ENCODE measurements around the gene SHISAL2B. TPM values are rescaled to one million over a fixed set of nuclear protein-coding genes. Genes with fewer than 3 reads are reported as not detected.

The SHISAL2B gene
- total and polyA plus RNA-seq, 2 donors (not counting 3 experiments of a cell fraction or from before 2014, with no cell fraction given), result not detected

DNA sequence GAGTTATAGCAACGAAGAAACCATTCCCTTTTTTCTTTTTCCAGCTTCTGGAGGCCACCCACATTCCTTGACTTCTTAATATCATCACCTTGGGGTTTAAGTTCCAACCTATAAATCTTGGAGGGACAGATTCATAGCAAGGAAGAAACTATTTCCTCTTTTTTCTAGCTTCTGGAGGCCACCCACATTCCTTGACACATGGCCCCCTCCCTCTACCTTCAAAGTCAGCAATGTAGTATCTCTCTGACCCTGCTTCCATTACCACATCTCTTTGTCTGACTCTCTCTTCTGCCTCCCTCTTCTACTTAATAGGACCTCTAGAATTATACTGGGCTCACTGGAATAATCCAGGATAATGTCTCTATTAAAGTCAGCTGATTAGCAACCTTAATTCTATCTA lies 34.7 kb upstream of the SHISAL2B start:
- dilution Hi-C loops (cut with MboI; ENCODE audit: extremely low pct_ligation_motif_present, low sequenced_read_pairs), result no loop called here
- CTCF ChIA-PET, result no interaction called here
- H3K4me3 ChIP-seq (replicated peaks in 1 of 3; ENCODE audit: insufficient read depth in 1 of 3, low read depth in 1 of 3, low read length in 3 of 3), result no peak overlapping the region
- H2AFZ ChIP-seq (ENCODE audit: low read depth, low read length), result no peak overlapping the region
- H3K27me3 ChIP-seq (ENCODE audit: control insufficient read depth in 2 of 2, insufficient read depth in 2 of 2, low read length in 2 of 2), result peaks cover 3 to 24% of the 10 kb centered on the region in 2 experiments
- H3K4me2 ChIP-seq (ENCODE audit: insufficient read depth, low read length), result no peak overlapping the region
- BruUV-seq (replicated peaks), result no TSS peak
- H3K4me1 ChIP-seq (ENCODE audit: control insufficient read depth, extremely low read depth, insufficient read depth, low read length), result no peaks in the 10 kb centered on the region
- no peaks in the 10 kb centered on the region for H3K79me2 ChIP-seq (ENCODE audit: control insufficient read depth, insufficient read depth, low read length)
- H3K36me3 ChIP-seq (ENCODE audit: control insufficient read depth in 2 of 2, extremely low read depth in 1 of 2, insufficient read depth in 2 of 2, low read length in 2 of 2), result no peaks in the 10 kb centered on the region
- H3K9me1 ChIP-seq (replicated peaks; ENCODE audit: control insufficient read depth, extremely low read depth, insufficient read depth, low read length), result no peaks in the 10 kb centered on the region
- DNase-seq (ENCODE audit: low read depth, low spot score) (no peak), FAIRE-seq (no peak)
- H4K20me1 ChIP-seq (replicated peaks; ENCODE audit: control insufficient read depth, extremely low read depth, insufficient read depth, low read length), result no peaks in the 10 kb centered on the region
- TF ChIP-seq JUN (IDR thresholded peaks at IDR 0.05; ENCODE audit: borderline replicate concordance, insufficient read depth, insufficient read length, low read depth) (no peak), GATA2 (IDR thresholded peaks at IDR 0.05; ENCODE audit: insufficient read depth, insufficient read length, low read depth, low read length) (no peak), POLR2AphosphoS5 (IDR thresholded peaks at IDR 0.05; ENCODE audit: insufficient read depth, low read depth, low read length) (no peak), POLR2A (IDR thresholded peaks at IDR 0.05; ENCODE audit: low read depth, low read length) (no peak), FOS (IDR thresholded peaks at IDR 0.05; ENCODE audit: borderline replicate concordance, insufficient read depth, low read length) (no peak), MYC (IDR thresholded peaks at IDR 0.05; ENCODE audit: low read depth, low read length) (no peak), EZH2 (IDR thresholded peaks at IDR 0.05; ENCODE audit: borderline replicate concordance, low read depth, low read length, severe bottlenecking) (no peak)
- TF ChIP-seq, protein P1, sequence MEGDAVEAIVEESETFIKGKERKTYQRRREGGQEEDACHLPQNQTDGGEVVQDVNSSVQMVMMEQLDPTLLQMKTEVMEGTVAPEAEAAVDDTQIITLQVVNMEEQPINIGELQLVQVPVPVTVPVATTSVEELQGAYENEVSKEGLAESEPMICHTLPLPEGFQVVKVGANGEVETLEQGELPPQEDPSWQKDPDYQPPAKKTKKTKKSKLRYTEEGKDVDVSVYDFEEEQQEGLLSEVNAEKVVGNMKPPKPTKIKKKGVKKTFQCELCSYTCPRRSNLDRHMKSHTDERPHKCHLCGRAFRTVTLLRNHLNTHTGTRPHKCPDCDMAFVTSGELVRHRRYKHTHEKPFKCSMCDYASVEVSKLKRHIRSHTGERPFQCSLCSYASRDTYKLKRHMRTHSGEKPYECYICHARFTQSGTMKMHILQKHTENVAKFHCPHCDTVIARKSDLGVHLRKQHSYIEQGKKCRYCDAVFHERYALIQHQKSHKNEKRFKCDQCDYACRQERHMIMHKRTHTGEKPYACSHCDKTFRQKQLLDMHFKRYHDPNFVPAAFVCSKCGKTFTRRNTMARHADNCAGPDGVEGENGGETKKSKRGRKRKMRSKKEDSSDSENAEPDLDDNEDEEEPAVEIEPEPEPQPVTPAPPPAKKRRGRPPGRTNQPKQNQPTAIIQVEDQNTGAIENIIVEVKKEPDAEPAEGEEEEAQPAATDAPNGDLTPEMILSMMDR (IDR thresholded peaks at IDR 0.05; ENCODE audit: extremely low read depth in 1 of 2, insufficient read depth in 1 of 2, low read depth in 1 of 2, low read length in 2 of 2), result no peak
- TF ChIP-seq, protein P2, sequence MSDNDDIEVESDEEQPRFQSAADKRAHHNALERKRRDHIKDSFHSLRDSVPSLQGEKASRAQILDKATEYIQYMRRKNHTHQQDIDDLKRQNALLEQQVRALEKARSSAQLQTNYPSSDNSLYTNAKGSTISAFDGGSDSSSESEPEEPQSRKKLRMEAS (IDR thresholded peaks at IDR 0.05; ENCODE audit: insufficient read depth, insufficient read length), result no peak
- no peak overlapping the region for H3K27ac ChIP-seq (ENCODE audit: insufficient read depth, low read depth, low read length)
- no peak overlapping the region for H3K9ac ChIP-seq (replicated peaks; ENCODE audit: extremely low read depth, insufficient read depth, low read length)
- no peaks in the 10 kb centered on the region for H3K9me3 ChIP-seq (replicated peaks; ENCODE audit: control insufficient read depth, insufficient read depth, low read length)
- POLR2A ChIA-PET, result no interaction called here
- intact Hi-C loops (cut with micrococcal nuclease), result no loop called here

Measured in endothelial cell of umbilical vein (primary cell).